NT2/D1 (cell line): Measurements from ENCODE around the gene C19orf67.

Experiments used
- DNase-seq: peaks from one replicate; pipeline ENCODE4 v3.0.0-alpha.2; 2011; ENCODE audit warnings: low read depth, low spot score
- H3K27me3 ChIP-seq: 2 replicates; pipeline ENCODE4 v1.6.0; 2011; ENCODE audit warnings: mild to moderate bottlenecking; ENCODE audit not compliant: insufficient read length, insufficient read depth
- H3K36me3 ChIP-seq: 2 replicates; pipeline ENCODE4 v1.6.1; 2011; ENCODE audit warnings: mild to moderate bottlenecking, low read length, mixed read lengths; ENCODE audit not compliant: insufficient read depth, insufficient read length
- H3K4me1 ChIP-seq: 2 replicates; pipeline ENCODE4 v1.5.1; 2011; ENCODE audit not compliant: insufficient read depth, insufficient read length
- H3K4me3 ChIP-seq: 2 replicates; pipeline ENCODE4 v1.5.1; 2011; ENCODE audit warnings: low read depth; ENCODE audit not compliant: insufficient read length
- H3K9ac ChIP-seq: 2 replicates; pipeline ENCODE4 v1.6.0; 2011; ENCODE audit warnings: low read depth; ENCODE audit not compliant: insufficient read length
- H3K9me3 ChIP-seq: 2 replicates; pipeline ENCODE4 v1.5.1; 2011; ENCODE audit warnings: mild to moderate bottlenecking, low read length; ENCODE audit not compliant: insufficient read depth
- SUZ12 ChIP-seq: IDR thresholded peaks from 2 replicates; pipeline ENCODE4 v1.6.1; 2011; ENCODE audit not compliant: insufficient read length, insufficient read depth; ENCODE audit errors: extremely low read depth
- YY1 ChIP-seq: IDR thresholded peaks from 2 replicates; pipeline ENCODE4 v1.6.1; 2011; ENCODE audit not compliant: insufficient read length, insufficient read depth
- ZNF274 ChIP-seq: IDR thresholded peaks from 2 replicates; pipeline ENCODE4 v1.6.1; 2011; ENCODE audit warnings: mild to moderate bottlenecking, low read depth, low read length

C19orf67 gene

DNA sequence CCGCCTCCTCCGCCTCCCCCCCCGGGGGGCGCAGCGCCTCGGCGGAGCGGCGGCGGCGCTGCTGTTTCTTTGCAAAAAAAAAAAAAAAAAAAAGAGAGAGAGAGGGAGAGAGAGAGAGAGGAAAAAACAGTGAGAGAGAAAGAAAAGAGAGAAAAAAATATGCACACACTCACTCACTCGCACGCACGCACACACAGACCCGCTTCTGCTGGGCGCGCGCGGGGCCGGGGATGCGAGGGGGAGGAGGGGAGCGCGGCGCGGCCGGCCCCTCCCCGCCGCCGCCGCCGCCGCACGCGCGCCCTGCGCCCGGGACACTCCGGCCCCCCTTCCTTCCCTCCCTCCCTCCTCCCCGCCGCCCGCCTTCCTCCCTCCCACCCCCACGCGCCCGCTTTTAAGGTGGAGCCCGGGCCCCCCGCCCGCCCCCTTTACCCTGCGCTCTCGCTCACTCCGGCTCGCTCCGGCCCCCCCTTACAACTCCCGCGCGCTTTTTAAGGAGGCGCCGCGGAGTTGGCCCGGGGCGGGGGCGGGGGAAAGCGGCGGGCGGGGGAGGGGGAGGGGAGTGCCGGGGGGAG lies 5.0 kb upstream of the C19orf67 start, which contains the start of gene SAMD1:
Gene SAMD1, minus strand, starts transcription at position 243 of the 572 bp plus-strand sequence.
- DNase-seq = no peak
- TF ChIP-seq YY1 (no peak), SUZ12 (no peak), ZNF274 (no peak)
- Histone ChIP-seq H3K9me3 (peaks cover 10% of the 10 kb centered on the region), H3K4me3 (peak within 1 kb of the TSS; percentile 71), H3K4me1 (peaks cover 6% of the 10 kb centered on the region), H3K27me3 (no peaks in the 10 kb centered on the region), H3K36me3 (peaks cover 26% of the 10 kb centered on the region), H3K9ac (peak within 1 kb of the TSS; percentile 90)

DNA sequence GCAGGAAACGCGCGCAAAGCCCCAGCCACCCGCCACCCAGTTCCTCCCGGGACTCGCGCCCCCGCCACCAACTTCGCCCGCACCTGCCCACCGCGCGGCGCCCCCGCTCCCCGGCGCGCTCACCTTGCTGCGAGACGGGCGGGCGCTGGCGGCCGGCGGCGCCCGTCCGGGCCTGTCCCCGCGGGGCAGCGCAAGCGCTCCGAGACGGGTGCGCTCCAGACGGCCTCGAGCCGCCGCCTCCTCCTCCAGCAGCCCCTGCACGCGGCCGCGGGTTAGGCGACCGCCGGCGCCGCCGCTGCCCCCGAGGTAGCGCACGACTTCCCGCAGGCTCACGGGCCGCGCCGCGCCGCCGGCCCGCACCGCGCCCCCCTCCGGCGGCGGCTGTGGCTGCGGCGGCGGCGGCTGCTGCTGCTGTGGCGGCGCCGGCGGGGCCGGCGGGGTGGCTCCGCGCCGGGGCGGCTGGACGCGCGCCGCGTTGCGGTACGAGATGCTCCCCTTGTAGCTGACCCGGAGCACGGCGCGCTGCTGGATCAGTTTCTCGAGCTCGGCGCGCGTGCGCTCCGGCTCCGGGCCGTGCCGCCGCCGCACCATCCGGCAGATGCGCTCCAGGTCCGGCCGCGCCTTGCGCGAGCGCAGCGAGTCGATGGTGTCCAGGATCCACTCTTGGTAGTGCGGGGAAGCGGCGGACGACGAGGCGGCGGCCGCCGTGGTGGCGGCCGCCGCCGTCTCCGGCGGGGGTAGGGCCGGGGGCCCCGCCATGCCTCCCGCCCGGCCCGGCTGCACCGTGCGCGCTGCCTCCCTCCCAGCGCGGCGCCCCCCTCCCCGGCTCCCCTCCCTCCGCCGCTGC lies 4.3 kb upstream of the C19orf67 start:
- Histone ChIP-seq H3K36me3 (peaks cover 26% of the 10 kb centered on the region), H3K27me3 (no peaks in the 10 kb centered on the region), H3K4me3 (peak overlapping the region; percentile 71), H3K9me3 (peaks cover 10% of the 10 kb centered on the region), H3K9ac (peak overlapping the region; percentile 90), H3K4me1 (peaks cover 6% of the 10 kb centered on the region)
- TF ChIP-seq YY1 (no peak), SUZ12 (no peak), ZNF274 (no peak)
- DNase-seq = no peak

DNA sequence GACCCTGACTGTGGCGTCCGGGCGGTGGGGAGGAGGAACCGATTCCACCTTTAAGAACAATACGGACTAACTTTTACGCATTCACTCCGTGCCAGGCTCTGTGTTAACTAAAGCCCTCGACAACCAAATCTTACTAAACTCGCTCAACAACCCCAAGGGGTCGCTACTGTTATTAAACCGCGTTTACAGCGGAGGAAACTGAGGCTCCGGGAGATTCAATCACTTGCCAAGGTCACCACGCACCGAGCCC lies 3.8 kb upstream of the C19orf67 start:
- DNase-seq = no peak
- TF ChIP-seq YY1 (no peak), SUZ12 (no peak), ZNF274 (no peak)
- Histone ChIP-seq H3K9me3 (peaks cover 10% of the 10 kb centered on the region), H3K27me3 (no peaks in the 10 kb centered on the region), H3K4me3 (peak overlapping the region; percentile 71), H3K4me1 (peaks cover 6% of the 10 kb centered on the region), H3K36me3 (peaks cover 26% of the 10 kb centered on the region), H3K9ac (peak overlapping the region; percentile 84)

- DNase-seq = no peak
- Histone ChIP-seq H3K9ac (peak overlapping the region; percentile 84), H3K4me1 (peaks cover 6% of the 10 kb centered on the region), H3K4me3 (peak overlapping the region; percentile 71), H3K36me3 (peaks cover 26% of the 10 kb centered on the region), H3K27me3 (no peaks in the 10 kb centered on the region), H3K9me3 (peaks cover 10% of the 10 kb centered on the region)
- TF ChIP-seq ZNF274 = no peak
- no peak for TF ChIP-seq SUZ12
- TF ChIP-seq YY1 = no peak
These were observed 3.2 kb upstream of the C19orf67 start for GRCh38 chr19:14088634-14089411.

DNA sequence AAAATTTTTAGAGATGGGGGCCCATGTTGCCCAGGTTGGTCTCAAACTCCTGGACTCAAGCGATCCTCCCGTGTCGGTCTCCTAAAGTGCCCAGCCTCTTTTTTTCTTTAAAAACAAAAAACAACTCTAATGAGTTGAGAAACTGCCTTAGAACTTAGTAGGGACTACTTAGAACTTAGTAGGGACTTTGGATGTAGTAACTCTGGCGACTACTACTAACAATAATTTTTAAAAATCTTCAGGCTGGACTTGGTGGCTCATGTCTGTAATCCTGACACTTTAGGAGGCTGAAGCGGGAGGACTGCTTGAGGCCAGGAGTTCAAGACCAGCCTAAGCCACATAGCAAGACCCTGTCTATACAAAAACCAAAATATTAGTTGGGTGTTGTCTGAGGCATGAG lies 515 bp upstream of the C19orf67 start:
- Histone ChIP-seq H3K9me3 (no peaks in the 10 kb centered on the region), H3K9ac (no peak overlapping the region), H3K4me1 (peaks cover 9% of the 10 kb centered on the region), H3K4me3 (no peak overlapping the region), H3K36me3 (peaks cover 31% of the 10 kb centered on the region), H3K27me3 (no peaks in the 10 kb centered on the region)
- TF ChIP-seq SUZ12 (no peak), YY1 (no peak), ZNF274 (no peak)
- DNase-seq = no peak

- Histone ChIP-seq H3K27me3 (no peaks in the 10 kb centered on the region), H3K9me3 (no peaks in the 10 kb centered on the region), H3K4me1 (peaks cover 3% of the 10 kb centered on the region), H3K9ac (no peak overlapping the region), H3K4me3 (no peak overlapping the region), H3K36me3 (peaks cover 15% of the 10 kb centered on the region)
- DNase-seq = no peak
- TF ChIP-seq SUZ12 (no peak), YY1 (no peak), ZNF274 (no peak)
These were observed 3.0 kb downstream of the C19orf67 start for GRCh38 chr19:14082675-14082960.
